IPS DF 19.7 (cell line): ENCODE data around the gene PATE4.
"Not testable (repeated sequence)": the region's sequence is repeated elsewhere in the genome, so short reads cannot be mapped to it uniquely, and the experiment has no call there.

Experiments
- DNase-seq: peaks from one replicate; pipeline ENCODE4 v3.0.0-alpha.2; 2013; ENCODE audit warnings: low read depth, low spot score

Gene PATE4, protein sequence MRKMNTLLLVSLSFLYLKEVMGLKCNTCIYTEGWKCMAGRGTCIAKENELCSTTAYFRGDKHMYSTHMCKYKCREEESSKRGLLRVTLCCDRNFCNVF

DNA sequence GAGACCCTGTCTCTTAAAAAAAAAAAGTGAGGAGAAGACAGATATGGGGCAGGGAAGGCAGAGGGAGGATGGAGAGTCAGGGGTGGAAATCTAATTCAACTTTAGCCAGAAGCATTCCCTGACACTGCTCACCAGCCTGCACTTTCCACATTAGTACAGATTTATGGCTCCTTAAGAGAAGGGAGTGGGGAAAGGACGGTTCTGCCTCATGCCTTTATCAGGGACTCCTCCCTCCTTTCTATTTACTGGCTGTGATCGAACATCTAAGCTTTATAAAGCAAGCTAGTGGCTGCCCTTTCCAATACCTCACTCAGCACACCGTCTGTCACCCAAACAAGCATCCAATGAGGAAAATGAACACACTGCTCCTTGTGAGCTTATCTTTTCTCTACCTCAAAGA, at the start of gene PATE4:
PATE4 (plus strand) TSS at position 301 of the 400 bp plus-strand sequence; CDS start at position 345, 44 bp downstream.
- no peak for DNase-seq

DNA sequence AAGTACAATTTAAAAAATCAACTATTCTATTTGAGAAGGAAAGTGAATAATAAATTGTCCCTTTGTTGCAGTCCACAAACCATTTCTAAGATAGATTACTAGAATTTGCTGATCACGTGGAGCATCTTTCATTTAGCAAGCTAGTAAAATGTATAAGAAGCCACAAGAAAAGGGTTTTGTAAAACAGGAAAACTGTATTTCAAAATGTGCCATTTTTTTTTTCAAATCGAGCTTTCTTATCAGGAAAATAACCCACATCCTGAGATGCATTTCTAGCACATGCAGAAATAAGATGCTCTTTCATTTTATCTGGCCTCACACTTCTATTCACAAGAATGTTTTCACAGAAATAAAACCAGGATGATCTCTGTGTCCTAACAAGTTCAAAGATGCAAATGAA, 48.4 kb upstream of the PATE4 start:
- DNase-seq, result no peak

DNA sequence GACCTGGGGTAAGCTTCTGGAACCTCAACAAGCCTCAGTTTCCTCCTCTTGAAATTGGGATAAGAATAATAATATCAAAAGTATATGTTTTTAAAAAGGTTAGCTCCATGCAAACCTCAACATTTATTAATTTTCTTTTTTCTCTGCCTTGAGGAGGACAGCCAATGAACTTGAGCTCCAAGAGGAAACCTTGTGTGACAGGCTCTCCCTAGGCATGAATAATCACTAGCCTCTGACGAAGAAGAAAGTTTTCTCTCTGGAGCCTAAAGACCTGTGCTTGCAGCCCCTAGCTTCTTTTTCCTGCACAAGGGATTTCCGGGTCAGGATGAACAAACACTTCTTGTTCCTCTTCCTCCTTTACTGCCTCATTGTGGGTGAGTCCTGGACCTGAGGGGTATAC, 45.3 kb upstream of the PATE4 start, which contains the start of gene PATE3:
PATE3 (plus strand) TSS at position 301 of the 400 bp plus-strand sequence; CDS start at position 326, 25 bp downstream.
- DNase-seq, result no peak

DNA sequence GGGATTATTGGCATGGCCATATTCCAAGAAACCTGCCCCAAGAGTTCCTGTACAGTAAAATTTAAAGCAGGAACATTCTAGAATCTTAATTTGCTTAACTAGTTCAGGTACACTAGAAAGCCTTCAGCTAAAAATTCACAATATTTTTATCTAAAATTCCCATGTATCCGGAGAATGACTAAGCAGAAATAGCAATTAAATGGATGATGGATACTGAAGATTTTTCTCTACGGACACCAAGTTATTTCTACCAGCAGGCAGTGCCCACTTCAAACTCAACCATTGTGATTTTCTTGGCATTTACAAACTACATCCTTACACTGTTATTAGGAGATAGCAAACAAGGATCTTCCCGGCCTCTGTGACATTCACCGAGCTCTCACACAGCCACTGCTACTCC, 42.3 kb upstream of the PATE4 start:
- no peak for DNase-seq

DNA sequence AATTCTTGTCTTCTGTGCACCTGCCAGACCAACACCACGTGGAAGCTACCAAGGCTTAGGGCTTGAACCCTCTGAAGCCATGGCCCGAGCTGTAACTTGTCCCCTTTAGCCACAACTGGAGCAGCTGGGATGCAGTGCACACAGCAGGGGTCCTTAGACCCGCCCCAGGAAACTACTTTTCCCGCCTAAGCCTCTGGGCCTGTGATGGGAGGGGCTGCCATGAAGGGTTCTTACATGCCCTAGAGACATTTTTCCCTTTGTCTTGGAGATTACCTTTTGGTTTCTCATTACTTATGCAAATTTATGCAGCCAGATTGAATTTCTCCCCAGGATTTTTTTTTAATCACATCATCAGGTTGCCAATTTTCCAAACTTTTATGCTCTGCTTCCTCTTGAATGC, 35.5 kb upstream of the PATE4 start:
- DNase-seq, result peak; percentile 48

DNA sequence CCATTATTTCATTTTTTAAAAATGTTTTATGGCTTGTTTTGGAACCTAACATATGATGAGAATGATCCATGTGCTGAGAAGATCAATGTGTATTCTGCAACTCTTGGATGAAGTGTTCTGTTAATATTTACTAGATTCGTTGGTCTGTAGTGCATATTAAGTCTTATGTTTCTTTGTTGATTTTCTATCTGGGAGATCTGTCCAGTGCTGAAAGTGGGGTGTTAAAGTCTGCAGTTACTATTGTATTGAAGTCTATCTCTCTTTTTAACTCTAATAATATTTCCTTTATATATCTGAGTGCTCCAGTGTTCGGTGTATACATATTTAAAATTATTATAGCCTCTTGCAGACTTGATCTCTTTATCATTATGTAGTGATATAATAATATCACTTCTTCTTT, 33.3 kb upstream of the PATE4 start:
- no peak for DNase-seq

DNA sequence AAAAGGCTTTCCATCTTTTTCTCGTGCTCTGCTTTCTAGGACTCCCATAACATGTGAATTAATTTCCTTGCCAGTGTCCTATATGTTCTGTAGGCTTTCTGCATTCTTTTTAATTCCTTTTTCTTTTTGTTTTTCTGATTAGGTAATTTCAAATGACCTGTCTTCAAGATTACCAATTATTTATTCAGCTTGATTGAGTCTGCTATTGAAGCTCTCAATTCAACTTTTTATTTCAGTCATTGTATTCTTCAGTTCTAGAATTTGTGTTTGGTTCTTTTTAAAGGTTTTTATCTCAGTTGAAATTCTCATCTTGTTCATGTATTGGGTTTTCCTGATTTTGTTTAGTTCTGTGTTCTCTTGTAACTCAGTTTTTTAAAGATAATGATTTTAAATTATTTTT, 30.7 kb upstream of the PATE4 start:
- no peak for DNase-seq

DNA sequence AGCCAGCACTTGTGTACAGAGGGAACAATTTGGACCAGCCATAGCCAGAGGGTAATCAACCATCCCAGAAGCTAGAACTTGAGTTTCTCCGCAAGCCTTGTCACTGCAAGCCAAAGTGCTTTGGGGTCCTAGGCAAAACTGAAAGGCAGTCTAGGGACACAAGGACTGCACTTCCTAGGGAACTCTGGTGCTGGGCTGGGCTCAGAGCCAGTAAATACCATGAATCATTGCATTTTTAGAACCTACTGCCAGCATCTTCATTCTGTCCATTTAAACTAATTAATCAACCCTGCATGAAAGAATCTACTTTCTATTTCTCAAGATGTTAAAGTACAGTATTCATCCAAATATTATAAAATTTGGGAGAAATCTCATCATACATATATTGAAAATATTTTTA, 25.2 kb upstream of the PATE4 start:
- DNase-seq, result no peak

DNA sequence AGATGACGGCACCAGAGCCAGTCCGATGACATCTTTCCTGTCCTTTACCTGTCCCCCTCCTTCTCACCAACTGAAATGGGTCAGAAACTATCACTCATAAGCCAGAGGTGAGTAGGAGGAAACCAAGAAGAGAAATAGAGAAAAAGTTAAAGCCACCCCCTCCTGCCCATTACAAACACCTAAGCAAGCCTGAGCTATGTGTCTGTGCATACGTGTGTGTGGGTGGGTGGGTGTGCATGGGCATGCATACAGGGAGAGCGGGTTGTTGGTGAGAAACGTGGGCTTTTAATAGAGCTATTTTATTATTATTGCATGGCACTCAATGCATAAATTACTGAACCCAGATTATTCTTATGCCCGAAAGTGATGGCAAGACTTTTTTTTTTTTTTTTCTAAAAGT, 2.6 kb downstream of the PATE4 start:
- no peak for DNase-seq

DNA sequence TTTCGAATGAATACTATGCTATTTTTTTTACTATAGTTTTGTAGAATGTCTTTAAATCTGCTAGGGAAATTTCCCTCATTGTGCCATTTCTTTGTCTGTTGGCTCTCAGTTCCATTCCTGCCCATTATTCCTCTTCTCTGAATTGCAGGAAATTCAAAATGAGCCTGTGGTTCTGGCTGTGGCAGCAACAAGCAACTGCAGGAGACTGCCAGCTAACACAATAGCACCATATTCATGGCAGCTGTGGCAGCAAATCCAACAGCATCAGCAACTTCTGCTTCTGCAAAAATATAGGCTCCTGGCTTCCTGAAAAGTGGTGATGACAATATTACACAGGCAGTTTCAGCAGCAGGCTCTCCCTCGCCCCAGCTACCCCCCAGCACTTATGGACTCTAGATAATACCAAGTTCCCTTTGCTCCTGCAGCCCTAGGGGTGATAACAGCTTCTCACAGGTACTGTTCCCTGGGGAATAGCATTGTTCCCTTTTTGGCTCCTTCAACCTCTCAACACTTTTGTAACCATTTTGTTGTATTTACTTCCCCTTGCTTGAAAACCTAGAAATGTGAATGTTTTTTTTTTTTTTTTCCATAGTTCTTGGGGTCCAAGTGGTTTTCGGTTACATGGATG, 9.3 kb downstream of the PATE4 start:
- no peak for DNase-seq

DNA sequence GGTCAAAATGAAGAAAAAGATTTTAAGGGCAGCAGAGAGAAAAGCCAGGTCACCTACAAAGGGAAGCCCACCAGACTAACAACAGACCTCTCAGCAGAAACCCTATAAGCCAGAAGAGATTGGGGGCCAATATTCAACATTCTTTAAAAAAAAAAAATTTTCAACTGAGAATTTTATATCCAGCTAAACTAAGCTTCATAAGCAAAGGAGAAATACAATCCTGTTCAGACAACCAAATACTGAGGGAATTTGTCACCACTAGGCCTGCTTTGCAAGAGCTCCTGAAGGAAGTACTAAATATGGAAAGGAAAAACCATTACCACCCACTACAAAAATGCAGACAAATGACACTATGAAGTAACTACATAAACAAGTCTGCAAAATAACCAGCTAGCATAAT, 13.1 kb downstream of the PATE4 start:
- DNase-seq, result no peak

DNA sequence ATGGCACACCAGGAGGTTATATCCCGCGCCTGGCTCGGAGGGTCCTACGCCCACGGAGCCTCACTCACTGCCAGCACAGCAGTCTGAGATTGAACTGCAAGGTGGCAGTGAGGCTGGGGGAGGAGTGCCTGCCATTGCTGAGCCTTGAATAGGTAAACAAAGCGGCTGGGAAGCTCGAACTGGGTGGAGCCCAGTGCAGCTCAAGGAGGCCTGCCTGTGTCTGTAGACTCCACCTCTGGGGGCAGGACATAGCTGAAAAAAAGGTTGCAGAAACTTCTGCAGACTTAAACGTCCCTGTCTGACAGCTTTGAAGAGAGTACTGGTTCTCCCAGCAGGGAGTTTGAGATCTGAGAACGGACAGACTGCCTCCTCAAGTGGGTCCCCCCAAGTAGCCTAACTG, 24.6 kb downstream of the PATE4 start:
- DNase-seq, result not testable (repeated sequence)

DNA sequence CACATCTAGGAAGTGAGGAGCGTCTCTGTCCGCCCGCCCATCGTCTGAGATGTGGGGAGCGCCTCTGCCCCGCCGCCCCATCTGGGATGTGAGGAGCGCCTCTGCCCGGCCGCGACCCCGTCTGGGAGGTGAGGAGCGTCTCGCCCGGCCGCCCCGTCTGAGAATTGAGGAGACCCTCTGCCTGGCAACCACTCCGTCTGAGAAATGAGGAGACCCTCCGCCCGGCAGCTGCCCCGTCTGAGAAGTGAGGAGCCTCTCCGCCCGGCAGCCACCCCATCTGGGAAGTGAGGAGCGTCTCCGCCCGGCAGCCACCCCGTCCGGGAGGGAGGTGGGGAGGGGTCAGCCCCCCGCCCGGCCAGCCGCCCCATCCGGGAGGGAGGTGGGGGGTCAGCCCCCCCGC, 29.7 kb downstream of the PATE4 start:
- DNase-seq, result not testable (repeated sequence)

DNA sequence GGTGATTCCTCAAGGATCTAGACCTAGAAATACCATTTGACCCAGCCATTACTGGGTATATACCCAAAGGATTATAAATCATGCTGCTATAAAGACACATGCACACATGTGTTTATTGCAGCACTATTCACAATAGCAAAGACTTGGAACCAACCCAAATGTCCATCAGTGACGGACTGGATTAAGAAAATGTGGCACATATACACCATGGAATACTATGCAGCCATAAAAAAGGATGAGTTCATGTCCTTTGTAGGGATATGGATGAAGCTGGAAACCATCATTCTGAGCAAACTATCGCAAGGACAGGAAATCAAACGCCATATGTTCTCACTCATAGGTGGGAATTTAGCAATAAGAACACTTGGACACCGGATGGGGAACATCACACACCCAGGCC, 32.2 kb downstream of the PATE4 start:
- DNase-seq, result not testable (repeated sequence)

DNA sequence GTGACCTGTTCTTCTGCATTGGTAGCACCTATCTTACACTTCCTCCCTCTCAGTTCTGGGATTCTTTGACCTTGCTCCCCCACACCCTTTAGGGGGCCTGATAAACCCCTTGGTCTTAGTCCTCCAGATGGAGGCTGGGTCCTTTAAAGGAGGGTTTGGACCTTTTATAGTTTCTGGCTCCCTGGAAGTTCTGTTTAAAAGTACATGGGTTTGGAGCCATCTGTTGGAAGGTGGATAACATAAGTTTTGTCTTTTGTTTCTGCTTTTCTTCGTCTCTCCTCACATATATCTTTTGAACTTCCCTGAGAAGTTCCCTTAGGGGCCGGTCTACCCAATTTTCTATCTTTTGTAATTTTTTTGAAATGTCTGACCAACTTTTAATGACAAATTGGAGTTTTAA, 36.4 kb downstream of the PATE4 start:
- no peak for DNase-seq

DNA sequence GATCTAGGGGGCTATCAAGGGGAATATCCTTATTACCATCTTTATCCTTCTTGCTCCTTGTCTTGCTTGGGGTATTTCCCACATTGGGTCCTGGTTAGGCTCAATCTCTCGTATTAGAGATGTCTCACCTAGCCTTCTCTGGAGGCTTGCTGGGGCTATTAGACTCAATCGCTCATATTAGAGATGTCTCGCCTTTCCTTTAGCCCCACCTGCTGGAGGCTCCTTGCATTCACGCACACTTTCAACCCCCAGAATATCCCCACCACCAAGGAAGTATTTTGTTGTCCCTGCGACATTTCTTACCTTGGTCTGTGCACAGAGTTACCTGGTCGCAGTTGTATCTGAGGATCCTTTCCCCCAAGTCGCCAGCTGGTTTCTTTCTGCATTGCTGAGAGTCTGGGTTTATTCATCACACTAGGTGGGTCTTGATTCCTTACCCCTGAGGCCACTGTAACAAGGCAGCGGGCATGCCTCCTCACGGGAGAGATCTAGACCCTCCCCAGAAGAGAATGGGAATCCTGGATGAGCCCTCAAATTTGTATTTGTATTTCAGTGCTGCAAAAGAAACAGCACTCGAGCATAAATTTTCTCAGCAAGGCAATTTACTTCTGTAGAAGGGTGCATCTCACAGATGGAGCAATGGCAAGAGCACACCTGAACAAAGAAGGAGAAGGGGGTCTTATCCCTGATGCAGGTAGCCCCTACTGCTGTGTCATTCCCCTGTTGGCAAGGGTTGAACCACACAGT, 38.4 kb downstream of the PATE4 start:
- no peak for DNase-seq

DNA sequence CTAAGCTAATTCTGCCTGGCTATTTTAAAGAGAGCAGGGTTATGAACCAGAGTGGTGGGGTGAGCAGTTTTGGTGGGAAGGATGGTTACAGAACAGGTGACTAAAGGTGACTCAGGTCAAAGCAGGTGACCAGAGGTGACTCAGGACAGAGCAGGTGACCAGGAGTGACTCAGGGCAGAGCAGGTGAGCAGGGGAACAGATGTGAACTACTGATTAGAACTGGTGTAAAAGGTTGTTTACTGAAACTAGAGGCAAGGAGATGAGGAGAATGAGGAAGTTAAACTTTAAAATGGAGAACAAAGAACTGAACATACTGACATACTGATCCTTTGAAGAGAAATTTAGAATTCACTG, 39.0 kb downstream of the PATE4 start:
- no peak for DNase-seq

DNA sequence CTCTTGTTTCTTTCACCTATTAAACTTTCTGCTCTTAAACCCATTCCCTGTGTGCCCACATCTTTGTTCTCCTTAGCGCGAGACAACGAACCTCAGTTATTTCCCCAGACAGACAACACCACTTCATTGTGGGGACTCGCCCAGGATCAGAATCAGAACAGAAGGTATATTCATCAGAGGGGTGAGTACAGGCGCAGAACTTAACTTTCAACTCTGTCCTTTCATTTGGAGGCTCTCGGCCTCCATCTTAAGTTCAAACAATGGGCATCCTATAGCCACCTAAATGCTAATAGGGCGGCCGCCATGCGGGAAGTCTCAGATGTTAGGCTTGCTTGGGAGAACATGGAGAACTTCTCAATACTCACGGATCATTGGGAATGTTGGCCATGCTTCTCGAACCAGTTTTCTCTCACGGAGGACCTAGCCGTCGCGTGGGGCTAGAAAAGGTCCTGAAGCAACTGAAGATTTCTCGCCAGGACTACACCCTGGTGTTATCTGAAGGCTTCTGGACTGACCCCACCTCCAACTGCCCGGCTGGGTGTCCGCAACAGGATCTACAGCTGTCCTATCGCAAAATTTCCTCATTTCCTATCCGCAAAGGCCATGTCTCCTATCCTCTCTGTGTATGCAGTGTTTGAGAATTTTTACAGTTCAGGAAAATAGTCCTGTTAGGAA, 40.9 kb downstream of the PATE4 start:
- DNase-seq, result no peak

DNA sequence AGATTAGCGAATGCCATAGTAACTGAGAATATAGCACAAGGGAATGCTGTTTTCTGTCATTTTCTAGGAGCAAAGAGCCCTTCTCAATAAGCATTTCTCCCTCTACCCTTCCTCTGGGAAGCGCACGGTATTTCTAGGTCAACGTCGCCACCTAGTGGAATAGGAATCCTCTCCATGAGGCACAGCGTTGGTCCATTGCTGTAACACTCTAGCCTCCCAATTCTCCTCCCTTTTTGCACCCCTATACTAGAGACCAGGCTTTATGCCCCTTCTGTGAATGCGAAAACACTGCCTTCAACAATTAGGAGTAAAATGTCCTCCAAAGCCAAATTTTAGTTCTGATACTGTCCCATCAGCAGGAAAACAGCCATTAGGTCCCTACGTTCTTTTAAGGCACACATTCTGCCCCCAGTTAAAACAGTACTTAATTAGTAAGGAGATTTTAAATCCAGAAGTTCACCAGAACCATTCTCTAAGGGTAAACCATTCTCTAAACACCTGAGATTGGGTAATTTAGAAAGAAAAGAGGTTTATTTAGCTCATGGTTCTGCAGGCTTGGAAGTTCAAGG, 41.5 kb downstream of the PATE4 start:
- DNase-seq, result no peak

DNA sequence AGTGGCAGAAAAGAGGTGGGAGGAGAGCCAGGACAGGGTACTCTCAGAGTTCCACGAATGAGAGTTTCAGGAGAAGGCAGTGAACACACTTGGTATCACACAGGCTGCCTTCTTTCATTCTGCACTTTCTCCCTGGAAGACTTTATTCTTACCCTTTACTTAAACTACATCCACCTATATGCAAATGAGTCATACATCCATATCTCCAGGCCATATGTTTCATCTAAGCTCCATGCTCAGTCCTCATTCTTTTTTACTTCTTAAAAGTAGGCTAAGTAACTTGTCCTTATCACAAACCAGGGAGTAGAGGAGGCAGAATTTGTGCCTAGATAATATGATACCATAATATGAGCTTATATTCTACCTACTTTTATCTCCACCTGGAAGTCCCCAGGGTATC, 48.2 kb downstream of the PATE4 start:
- DNase-seq, result no peak

DNA sequence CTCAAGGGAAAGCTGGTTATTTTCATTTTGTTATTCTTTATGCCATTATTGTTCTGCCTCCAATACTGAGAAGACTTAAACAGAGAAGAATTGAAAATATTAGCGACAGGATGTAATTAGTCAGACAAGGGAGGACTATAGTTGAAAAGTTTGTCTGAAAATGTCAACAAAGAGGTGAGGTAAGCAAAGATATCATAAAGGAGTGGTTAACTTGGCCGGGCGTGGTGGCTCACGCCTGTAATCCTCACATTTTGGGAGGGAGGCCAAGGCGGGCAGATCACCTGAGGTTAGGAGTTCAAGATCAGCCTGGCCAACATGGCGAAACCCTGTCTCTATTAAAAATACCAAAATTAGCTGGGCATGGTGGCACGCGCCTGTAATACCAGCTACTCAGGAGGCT, 50.3 kb downstream of the PATE4 start:
- DNase-seq, result no peak

DNA sequence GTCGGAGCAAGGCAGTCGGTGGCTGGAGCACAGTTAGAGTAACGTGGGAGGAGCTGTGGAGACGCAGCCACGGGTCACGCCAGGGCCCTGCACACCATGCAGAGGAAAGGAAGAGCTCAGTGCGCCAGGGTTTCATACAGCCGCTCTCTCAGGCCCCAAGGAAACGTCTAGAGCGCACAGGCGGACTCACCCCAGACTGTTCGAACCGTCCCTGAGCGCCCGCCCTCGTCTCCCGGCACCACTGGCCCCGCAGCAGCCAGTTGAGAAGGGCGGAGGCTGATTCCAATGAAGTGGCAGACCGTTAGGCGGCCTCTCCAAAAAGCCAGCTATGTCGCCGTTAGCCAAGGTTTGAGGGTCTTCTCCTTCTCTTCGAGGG, 53.9 kb downstream of the PATE4 start:
- DNase-seq, result no peak
